Measurements from ENCODE around the gene PMS2.
A peak's percentile ranks its signal among the peaks of the same experiment; 100 is the strongest.
"Not testable (repeated sequence)": the region's sequence is repeated elsewhere in the genome, so short reads cannot be mapped to it uniquely, and the experiment has no call there.

PMS2 gene

DNA sequence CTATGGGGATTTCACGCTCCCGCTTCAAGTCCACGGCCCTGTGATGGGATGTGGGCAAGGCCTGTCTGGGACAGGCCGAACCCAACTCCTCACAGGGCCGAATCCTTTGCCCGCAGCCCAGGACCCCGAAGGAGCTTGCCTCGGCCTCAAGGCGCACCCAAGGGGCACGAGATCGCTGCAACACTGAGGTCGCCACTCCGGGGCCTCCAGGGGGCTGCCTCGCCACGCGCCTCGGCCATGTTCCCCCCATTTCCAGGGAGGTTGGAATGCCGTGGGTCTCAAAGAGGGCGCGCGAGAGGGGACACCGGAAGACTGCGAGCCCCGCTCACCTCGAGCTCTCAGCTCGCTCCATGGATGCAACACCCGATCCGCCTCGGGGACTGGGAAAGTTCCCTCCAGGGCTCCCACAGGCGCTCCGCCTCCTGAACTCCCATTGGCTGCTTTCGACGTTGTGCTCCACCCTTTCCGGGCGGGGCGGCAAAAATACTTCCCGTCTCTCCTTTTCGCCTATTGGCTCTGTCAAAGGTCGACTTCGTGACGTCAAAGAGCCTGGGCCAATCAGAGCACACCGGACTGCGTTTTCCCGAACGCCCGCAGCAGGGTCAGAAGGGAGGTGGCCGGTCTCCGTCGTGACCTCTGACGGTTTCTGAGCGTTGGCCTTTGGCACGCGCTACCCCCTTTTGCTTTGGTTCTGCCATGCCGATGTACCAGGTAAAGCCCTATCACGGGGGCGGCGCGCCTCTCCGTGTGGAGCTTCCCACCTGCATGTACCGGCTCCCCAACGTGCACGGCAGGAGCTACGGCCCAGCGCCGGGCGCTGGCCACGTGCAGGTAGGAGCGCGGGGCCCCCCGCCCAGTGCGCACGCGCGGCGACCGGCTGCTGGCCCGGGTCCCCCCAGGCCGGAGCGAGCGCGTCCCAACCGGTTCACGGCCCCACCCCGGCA lies at the start of gene PMS2, which contains the start of gene AIMP2:
PMS2 (minus strand) TSS at position 382 of the 944 bp plus-strand sequence; CDS start at position 352, 30 bp downstream.
AIMP2 (plus strand) TSS at position 605 of the 944 bp plus-strand sequence; CDS start at position 697, 92 bp downstream.
- peak; percentile 79 to 99 (median 97) for DNase-seq

DNA sequence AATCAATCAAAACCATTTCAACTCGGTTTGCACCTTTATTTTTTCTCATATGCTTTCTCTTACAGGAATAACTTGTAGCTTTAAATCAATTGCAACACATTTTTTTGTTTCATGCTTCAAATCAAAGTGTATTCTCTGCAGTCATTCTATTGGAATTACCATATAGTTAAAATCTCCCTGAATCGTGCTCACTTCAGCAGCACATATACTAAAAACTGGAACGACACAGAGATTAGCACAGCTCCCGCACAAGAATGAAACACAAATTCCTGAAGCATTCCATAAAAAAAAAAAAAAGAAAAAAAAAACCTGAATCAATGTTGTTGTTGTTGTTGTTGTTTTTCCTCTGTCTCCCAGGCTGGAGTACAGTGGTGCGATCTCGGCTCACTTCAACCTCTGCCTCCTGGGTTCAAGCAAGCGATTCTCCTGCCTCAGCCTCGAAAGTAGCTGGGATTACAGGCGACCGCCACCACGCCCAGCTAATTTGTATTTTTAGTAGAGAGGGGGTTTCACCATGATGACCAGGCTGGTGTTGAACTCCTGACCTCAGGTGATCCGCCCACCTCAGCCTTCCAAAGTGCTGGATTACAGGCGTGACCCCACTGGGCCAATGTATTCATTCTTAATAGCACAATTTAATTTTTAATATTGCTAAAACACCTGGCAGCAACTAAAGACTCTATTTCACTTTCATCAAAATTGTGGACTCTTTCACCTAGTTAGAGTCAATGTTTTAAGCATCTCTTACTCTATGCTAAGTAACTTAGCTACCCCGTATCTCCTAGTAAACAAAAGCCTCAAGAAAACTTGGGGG lies 48.7 kb upstream of the PMS2 start:
- no peak for DNase-seq

DNA sequence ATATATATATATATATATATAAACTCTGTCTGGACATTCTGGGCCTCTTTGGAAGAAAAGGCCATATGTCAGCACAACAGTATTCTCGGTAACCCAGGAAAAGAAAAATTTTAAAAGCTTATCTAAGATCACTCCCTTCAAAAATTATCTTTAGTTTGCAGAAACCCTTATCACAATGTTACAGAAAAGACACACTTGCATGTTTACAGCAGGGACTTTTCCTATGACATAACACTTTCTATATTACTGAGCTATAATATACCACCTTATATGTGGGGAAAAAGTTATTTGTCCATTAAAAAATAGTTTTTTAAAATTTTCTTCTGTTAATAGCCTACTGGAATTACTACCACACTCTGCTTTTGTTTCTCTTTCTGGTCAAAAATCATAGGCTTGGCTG lies 47.8 kb upstream of the PMS2 start:
- DNase-seq, result no peak

DNA sequence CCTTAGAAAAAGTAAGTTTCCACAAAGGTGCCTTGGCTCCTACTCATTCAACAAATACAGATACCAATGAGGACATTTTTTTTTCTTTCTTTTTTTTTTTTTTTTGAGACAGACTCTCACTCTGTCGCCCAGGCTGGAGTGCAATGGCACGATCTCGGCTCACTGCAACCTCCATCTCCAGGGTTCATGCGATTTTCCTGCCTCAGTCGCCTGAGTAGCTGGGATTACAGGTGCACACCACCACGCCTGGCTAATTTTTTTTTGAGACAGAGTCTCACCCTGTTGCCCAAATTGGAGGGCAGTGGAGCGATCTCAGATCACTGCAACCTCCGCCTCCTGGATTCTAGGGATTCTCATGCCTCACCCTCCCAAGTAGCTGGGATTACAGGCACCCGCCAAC lies 42.3 kb upstream of the PMS2 start:
- DNase-seq, result not testable (repeated sequence)

DNA sequence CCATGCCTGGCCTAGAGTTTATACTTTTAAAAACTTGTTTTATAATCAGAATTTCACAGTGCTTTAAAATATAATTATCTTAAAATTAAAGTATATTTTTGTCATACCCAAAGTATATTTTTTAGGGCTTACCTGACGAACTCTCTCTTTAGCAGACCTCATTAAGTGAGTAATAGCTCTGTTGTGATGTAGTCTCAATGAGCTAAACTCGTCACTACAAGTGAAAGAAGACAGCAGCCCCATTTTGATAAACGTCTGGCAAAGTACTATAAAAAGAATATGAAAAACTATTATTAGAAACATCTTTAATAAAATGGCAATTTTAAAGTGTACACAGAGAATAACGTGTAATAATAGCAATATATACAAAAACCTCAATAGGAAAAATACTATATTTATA lies 40.9 kb upstream of the PMS2 start:
- no peak for DNase-seq

GRCh38 chr7:6035686-6036085 lies 26.8 kb upstream of the PMS2 start:
- no peak for DNase-seq

- no peak for DNase-seq
Observed at GRCh38 chr7:6035165-6035564, 26.3 kb upstream of the PMS2 start.

DNA sequence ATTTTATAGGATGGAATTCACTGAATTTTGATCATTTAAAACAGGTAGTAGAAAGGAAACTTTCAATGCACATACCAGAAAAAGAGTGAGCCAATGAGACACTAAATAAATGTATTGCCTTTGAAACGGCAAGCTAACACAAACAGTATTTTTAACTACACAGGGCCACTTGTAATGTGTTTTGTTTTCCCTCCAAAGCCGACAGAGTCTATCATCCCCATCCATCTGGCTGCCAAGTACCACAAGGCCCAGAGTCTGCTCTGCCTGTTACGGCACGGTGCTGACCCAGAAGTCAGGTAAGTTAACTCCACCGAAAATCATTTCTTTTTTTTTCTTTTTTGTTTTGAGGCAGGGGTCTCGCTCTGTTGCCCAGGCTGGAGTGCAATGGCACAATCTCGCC lies 23.8 kb upstream of the PMS2 start:
- DNase-seq, result no peak

DNA sequence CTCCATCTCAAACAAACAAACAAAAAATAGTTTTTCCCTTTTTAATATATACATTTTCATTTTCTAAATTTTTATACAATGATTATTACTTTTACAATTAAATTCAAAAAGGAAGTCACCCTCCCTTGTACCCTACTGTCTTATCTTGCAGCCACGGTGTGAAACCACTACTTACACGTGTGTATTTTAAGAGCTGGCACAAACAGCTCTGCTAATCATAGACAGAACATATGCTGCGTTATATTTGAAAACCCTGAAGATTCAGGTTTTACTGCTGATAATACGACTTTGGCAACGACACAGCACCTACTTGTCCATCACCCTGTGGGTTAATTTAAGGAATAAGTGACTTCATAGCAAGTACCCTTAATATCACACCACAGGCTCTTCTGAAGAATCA lies 23.3 kb upstream of the PMS2 start:
- DNase-seq, result peak in 3 of 58 donors; percentile 1 to 16 (median 4)

DNA sequence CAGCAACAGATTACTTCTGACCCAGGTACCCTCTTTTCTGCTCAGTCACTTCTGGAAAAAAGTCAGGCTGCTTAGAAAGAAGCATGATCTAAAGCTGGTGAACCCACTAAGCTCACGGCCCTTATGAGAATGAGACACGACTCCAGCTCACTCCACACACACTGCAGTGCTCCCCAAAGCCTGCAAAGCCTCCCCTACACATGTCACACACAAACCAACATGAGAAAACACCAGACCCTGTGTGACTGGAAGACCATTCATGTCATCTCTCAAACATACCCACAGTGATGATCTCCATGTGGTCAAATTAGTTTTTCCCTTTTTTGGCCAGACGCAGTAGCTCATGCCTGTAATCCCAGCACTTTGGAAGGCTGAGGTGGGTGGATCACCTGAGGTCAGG lies 22.7 kb upstream of the PMS2 start:
- no peak for DNase-seq

GRCh38 chr7:6030988-6031387 lies 22.1 kb upstream of the PMS2 start, which contains the start of gene ANKRD61:
Gene ANKRD61, plus strand, starts transcription at chr7:6031376. Its CDS starts 0 bp downstream, at chr7:6031376.
- no peak for DNase-seq

GRCh38 chr7:6028563-6028962 lies 19.7 kb upstream of the PMS2 start:
- DNase-seq, result no peak

DNA sequence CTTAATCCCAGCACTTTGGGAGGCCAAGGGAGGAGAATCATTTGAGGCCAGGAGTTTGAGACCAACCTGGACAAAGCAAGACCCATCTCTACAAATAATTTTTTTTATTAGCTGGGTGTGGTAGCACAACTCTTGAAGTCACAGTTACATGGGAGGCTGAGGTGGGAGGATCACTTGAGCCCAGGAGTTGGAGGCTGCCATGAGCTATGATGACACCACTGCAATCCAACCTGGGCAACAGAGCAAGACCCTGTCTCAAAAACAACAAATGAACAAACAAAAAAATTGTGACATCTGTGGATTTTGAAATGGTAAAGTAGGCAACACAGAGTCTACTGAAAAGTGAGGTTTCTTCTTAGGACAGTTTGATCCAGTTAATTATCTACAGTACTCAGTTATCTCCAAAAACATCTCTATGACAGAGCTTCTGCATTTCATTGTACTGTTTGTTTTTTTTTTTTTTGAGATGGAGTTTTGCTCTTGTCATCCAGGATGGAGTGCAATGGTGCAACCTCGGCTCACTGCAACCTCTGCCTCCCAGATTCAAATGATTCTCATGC lies 19.0 kb upstream of the PMS2 start:
- no peak for DNase-seq

DNA sequence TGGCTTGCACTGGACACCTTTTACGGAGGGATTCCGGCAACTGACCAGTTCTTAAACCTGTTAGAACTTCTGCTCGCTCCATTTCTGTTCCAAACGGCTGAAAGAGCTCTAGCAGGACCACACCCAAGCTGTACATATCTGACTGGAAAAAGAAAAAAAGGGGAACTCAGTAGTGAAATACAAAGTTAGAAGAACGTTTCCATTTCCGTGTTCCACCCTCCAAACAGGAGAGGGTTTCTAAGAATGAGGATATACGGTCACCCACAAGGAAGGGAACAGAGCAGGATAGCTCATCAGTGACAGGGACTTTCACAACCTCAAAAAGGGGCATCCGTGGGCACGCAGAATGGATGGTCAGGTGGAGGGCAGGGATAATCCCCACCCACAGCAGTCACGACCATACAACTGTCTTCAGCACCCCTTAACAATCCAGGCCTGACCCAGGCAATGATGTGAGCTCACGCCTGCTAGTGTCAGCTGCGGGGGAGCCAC lies 18.0 kb upstream of the PMS2 start:
- no peak for DNase-seq

DNA sequence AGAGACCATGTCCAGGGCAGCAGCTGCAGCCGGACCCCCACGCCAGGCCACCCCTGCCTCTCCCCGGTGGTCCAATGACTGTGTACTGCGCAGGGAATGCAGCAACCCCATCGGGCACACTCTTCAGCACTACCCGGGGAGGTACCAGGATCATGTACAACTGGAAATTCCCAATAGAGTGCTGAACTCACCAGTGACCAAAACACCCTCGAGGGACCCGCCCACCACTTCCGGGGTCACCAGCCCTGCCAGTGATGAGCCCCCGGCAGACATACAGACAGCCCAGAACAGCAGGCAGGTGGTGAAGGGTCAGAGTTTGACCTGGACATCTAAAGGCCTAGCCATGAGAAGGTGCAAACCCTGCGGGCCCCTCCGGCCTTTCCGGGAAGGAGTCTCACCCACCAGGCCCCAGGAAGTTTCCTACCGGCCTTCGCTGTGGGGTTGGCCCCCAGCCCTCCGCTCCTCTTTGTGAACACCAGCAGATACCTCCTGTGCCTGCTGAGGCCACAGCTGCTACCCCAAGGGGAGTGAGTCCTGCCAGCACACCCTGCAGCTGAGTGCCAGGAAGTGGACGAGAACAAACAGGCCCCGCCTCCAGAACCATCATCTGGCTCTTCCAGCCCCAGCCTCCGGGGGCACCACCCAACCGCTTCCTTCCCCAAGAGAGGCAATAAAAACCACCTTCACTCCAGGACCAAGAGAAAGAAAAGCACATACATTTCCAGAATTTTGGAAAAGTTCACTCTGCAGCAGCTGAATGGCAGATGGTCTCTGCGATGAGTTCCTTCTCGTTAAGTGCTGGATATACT lies 17.4 kb upstream of the PMS2 start:
- peak in 12 of 58 donors; percentile 3 to 40 (median 9) for DNase-seq

GRCh38 chr7:6023974-6024435 lies 15.2 kb upstream of the PMS2 start:
- no peak for DNase-seq

DNA sequence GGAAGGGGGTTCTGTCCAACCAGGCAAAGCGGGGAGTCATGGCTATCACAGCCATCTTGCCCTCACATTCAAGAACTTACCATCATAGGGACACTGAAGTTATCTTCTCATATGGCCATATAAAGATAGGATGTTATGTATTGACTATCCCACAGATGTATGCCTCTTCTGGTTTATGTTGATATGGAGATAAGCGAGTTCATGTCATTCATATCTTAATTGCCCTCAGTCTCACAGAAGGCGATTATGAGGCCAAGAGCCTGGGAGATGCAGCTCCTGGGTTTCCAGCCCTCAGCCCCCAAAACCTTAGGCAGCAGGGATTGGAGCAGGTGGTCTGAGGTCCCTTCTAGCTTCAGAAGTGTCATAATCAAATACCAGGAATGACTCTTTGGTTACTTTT lies 13.9 kb upstream of the PMS2 start:
- no peak for DNase-seq

DNA sequence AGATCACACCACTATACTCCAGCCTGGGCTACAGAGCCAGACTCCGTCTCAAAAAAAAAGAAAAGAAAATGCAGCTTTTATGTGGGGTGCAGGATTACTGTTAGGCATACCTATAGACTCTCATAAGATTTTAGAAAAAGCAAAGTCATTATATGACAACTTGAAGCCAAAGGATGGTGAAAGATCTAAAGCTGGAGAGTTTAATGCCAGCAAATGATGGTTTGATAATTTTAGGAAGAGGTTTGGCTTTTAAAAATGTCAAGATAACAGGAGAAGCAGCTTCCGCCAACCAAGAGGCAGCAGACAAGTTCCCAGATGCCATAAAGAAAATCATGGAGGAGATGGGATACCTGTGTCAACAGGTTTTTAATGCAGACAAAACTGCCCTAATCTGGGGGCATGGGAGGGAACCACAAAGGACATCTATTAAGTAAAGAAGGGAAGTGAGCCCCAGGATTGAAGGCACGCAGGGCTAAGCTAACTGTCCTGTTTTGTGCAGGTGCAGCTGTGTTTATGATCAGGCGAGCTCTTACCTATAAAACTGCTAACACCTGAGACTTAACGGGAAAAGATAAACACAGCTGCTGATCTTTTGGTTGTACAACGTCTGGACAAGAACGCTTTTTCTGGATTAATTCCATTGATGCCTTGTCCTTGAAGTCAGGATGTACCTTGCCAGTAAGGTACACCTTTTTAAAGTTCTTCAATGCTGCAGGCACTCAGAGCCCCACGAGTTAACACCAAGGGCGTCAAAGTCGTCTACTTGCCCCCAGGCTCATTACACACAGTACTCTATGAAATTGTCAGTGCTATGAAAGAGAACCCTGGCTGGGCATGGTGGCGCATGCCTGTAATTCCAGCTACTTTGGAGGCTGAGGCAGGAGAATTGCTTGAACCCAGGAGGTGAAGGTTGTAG lies 11.8 kb upstream of the PMS2 start:
- DNase-seq, result no peak

GRCh38 chr7:6016653-6016966 lies 7.8 kb upstream of the PMS2 start:
- DNase-seq, result no peak
